C1 segment of cervical spinal cord (tissue), 14 donors: Measurements from ENCODE around the gene LUC7L.
"Not testable (repeated sequence)": the region's sequence is repeated elsewhere in the genome, so short reads cannot be mapped to it uniquely, and the experiment has no call there.

Experiments
- DNase-seq, 14 donors: peaks; one replicate each; lab custom pipeline; 2025; lab: John Stamatoyannopoulos, UW

Gene LUC7L

DNA sequence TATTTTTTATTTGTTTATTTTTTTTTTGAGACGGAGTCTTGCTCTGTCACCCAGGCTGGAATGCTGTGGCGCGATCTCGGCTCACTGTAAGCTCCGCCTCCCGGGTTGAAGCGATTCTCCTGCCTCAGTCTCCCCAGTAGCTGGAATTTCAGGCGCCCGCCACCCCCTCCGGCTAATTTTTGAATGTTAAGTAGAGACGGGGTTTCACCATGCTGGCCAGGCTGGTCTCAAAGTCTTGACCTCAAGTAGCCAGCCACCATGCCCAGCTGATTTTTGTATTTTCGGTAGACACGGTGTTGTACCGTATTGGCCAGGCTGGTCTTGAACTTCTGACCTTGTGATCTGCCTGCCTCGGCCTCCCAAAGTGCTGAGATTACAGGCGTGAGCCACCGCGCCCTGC is 1.1 kb upstream of the LUC7L start:
- DNase-seq, result not testable (repeated sequence)

DNA sequence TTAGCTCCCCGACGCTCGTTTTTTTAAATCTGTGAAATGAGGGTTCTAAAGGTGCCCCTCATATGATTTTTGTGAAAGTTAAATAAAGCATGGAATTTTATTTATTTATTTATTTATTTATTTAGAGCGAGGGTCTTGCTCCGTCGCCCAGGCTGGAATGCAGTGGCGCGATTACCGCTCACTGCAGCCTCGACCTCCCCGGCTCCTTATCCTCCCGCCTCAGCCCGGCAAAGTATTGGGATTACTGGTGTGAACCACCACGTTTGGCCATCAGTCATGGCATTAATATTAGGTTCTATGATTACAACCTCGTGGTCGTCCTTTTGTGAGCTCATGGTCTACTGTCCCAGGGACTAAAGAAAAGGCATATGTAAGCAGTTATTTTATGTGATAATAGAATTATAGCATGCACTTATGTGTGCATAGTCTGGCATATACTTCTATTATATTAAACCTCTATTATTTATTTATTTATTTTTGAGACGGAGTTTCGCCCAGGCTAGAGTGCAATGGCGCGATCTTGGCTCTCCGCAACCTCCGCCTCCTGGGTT is 557 bp upstream of the LUC7L start:
- DNase-seq, result no peak

DNA sequence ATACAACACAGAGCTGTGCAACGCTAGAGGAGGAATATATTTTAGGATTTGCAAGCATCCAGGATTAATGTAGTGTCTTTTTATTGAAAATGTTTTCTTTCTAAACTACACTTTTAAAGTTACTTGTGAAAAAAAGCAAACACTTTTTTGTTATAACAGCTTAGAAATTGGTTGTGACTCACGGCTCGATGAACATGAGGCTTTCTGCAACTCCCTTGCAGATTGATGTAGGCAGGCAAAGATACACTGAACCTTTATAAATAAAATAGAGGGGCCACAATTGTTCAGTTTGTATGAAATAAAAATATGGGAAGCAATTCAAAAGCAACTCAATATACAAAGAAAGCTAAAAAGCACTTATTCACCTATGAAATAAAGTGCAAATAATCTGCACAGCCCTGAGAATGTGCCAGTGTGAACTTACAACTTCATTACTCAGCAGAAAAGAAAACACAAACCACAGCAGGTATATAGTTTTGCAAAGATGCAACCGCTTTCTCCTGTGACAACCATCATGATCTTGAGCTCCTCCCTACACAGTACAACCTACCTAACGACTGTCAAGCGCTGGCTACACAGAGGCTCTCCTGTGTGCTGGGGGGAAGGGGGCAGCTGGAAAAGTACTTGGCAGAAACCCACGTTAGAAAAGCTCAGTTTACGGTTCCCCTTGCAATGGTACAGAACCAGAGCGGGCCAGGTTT is 948 bp downstream of the LUC7L start:
- peak in 1 of 14 donors; percentile 52 for DNase-seq

- no peak for DNase-seq
Measured at GRCh38 chr16:220021-220420, 9.2 kb downstream of the LUC7L start.

DNA sequence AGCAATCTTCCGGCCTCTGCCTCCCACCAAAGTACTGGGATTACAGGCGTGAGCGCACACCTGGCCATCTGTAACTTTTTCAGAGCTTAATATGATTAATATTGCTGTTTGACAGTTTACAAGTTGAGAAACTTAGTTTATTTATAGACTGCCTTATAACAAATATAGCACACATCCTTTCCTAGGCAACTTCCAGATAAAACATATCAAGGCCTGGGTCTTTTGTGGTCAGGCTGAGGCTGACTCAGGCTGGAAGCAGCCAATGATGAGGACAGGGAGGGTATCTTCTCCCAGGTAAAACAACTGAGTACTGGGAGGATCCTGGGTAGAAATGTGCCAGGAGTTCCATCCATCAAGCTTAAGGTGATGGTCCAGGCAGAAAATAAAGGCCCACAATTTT is 16.2 kb downstream of the LUC7L start:
- DNase-seq, result no peak

- not testable (repeated sequence) for DNase-seq
Measured at GRCh38 chr16:211631-212180, 17.5 kb downstream of the LUC7L start.

GRCh38 chr16:209359-209758 is 19.9 kb downstream of the LUC7L start:
- not testable (repeated sequence) for DNase-seq

GRCh38 chr16:204046-204445 is 25.2 kb downstream of the LUC7L start:
- DNase-seq, result not testable (repeated sequence)

DNA sequence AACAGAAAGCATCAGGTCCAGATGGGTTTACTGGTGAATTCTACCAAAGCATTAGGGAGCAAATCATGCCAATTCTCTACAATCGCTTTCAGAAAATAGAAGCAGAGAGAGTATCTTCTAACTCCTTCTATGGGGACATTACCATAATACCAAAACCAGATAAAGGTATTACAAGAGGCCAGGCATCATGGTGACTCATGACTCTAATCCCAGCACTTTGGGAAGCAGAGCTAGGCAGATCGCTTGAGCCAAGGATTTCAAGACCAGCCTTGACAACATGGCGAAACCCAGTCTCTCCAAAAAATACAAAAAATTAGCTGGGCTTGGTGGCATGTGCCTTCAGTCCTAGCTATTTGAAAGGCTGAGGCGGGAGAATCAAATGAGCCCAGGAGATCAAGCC is 26.0 kb downstream of the LUC7L start:
- DNase-seq, result no peak

- DNase-seq, result no peak
Measured at GRCh38 chr16:200388-200787, 28.9 kb downstream of the LUC7L start.

DNA sequence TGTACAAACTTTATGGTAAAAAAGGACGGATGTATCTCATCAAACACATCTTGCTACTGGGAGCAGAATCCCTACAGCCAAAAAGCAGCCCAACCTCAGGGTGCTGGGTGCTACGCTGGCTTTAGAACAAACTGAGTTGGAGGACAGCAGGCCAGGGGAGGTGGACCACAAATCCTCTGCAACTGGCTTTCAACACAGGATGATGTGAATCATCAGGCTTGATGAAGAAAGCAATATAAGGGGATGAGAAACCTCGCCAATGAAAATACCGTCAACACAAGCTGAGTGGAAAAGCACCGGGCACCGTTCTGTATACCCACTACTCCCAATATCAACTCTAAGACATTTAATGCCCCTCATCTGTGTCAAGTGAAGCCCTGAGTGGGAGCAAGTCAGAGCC is 34.7 kb downstream of the LUC7L start:
- DNase-seq, result no peak

GRCh38 chr16:193441-193840 is 35.8 kb downstream of the LUC7L start:
- no peak for DNase-seq

DNA sequence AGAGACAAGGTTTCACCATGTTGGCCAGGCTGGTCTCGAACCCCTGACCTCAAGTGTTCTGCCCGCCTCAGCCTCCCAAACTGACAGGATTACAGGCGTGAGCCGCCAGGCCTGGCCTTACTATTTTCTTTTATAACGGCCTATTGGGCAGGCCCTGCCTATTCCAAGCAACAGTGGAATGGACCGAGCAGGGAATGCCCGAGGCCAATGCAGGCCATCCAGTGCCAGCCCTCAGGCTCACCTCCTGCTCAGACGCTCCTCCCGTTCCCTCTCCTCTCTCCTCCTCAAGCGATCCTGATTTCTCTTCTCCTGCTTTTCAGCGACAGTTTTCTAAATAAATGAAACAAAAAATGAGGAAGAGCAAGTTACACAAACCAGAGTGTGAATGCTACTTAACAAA is 36.6 kb downstream of the LUC7L start:
- no peak for DNase-seq

DNA sequence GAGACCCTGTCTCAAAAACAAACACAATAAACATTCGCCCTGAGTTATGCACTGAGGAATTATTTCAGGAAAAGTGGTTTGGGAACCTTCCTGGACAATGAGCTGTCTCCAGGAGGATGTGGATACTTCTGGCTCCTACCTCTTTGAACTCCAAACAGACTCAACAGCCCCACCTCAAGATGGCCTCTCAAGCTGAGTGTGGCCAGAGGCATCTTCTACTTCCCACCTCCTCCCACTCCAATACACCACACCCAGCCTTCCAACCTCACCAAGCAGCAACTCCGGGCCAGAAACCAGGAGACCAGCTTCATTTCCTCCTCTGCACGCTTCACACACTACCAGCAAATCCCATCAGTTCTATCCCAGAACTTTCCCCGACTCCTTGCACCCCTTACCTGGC is 37.4 kb downstream of the LUC7L start:
- DNase-seq, result no peak

DNA sequence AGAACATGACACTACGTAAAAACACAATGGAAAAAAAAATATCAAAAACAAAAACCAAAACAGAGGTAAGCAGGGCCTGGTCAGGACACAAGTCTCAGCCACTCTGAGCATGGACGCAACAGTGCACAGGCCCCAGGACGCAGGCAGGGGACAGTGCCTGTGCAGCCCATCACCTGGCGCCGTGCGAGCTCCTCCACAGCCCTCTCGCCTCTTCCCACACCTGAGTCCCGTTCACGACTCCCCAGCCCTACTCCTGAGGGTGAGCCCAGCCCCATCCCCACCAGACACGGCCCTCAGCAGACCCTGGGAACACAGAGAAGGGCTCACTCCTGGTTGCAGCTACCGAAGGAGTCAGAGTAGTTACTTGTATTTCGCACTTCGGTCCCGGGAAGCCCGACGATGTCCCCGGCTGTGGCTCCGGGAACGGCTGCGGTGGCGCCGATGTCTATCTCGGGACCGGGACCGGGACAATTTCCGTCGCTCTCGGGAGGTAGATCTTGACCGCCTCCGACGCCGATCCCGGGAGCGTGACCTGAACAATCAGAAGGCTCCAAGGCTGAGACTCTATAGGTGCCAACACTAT is 39.6 kb downstream of the LUC7L start:
- no peak for DNase-seq

- no peak for DNase-seq
Measured at GRCh38 chr16:188674-189073, 40.6 kb downstream of the LUC7L start.

DNA sequence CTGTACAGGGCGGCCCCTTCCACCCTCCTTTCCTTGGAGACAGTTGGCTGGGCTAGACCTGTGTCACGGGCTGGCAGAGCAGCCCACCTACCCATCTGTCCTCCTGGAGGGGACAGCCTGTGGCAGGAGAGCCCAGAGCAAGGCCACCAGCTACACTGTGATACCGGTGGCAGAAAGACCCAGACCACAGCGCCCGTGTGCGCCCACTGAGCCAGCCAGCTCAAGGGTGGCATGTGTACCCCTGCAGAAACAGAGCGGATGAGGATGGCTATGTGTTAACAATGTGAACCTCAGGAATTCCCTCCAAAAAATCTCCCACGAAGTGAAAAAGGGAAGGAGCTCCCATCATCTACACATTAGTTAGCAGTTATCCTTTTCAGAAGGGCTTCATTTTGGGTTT is 41.9 kb downstream of the LUC7L start:
- no peak for DNase-seq

GRCh38 chr16:185691-186090 is 43.6 kb downstream of the LUC7L start:
- DNase-seq, result no peak

DNA sequence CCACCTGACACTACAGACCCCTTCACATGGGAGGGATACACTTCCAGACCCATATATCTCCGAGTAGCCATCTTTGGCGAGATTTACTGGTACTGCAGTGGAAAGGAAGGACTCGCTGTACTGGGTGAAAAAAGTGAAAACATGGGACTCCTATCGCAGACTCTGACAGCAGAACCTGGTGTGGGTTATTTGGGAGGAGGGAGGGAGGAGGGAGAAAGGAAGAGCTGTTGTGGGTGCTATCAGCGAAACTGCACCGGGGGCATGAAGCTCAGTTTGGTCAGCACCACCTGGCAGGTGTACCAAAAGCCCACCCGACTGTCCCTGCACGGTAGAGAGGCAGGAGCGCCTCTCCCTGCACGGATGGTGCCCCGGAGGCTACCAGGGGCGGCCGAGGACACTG is 44.0 kb downstream of the LUC7L start:
- no peak for DNase-seq

DNA sequence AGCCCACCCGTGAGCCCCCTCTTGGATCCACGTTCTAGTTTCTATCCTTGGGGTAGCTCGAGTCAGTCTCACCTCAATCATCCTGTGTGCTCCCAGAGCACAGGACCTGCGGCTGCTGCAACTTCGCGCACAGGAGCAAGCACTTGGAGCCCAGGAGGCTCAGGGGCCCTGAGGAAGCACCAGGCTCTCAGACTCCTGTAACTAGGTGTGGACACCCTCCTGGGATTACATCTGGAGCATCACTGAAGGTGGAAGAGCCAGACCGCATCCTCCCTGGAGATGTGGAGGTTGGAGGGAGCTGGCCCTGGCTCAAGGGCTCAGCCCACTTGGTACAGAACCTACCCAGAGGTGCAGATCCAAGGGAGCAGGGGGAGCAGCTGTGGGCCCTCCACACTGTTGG is 46.2 kb downstream of the LUC7L start:
- DNase-seq, result no peak

DNA sequence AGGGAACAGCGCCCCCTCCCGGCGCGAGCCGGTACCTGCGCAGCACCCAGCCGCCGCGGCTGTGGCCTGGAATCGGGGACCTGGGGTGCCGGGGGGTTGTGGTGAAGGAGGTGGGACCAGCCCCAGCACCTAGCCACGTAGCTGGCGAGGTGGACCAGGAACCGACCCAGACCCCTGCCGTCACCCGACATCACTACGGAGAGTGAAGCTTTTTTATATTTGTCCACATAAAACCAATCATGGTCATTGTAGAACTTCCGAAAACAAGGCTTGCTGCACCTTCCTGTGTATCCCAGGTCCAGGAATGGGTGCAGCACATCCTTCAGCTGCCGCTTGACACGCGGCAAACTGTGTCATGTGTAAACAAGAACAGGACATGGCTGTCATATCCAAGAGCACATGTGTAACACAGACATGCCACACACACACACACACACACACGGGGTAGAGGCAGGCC is 47.7 kb downstream of the LUC7L start:
- DNase-seq, result peak in 8 of 14 donors; percentile 2 to 63 (median 32)

DNA sequence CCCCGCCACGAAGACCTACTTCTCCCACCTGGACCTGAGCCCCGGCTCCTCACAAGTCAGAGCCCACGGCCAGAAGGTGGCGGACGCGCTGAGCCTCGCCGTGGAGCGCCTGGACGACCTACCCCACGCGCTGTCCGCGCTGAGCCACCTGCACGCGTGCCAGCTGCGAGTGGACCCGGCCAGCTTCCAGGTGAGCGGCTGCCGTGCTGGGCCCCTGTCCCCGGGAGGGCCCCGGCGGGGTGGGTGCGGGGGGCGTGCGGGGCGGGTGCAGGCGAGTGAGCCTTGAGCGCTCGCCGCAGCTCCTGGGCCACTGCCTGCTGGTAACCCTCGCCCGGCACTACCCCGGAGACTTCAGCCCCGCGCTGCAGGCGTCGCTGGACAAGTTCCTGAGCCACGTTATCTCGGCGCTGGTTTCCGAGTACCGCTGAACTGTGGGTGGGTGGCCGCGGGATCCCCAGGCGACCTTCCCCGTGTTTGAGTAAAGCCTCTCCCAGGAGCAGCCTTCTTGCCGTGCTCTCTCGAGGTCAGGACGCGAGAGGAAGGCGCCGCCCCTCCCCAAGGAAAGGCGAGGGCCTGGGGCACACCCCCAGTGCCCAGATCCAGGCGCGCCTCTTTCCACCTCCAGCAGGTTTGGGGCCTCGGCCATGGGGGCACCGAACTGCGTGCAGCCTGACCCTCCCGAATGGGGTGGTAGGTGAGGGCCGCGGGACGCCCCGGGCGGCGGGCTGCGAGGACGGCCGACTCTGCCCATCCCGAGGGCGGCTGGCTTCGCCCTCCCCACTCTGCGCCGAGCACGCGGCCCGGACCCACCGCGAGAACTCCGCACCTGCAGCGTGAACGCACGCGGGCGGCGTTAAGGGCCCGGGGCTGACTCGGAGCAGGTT is 48.3 kb downstream of the LUC7L start:
- DNase-seq, result peak in 3 of 14 donors; percentile 4 to 15 (median 11)
